Measurements from ENCODE around the gene TMEM178A.

Gene TMEM178A

DNA sequence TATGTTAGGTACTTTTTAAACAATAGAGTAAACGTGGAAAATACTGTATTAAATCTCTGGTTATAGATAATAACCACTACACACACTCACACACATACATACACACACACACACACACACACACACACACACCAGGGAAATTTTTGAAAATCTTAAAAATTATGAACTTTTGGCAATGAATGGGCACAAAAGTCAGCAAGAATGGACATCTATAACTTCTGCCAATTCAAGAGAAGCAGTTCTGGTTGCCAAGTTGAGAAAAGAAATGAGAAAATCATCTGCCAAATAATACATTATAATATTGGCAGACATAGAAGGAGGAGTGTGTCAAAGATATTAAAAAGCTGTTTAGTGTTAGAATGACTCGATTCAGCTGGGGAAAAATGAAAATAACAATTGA is 42.9 kb upstream of the TMEM178A start:
- TF ChIP-seq ZBTB7A (IDR thresholded peaks at IDR 0.05; ENCODE audit: low read depth) (no peak), EGR1 (IDR thresholded peaks at IDR 0.05) (no peak), CEBPB (IDR thresholded peaks at IDR 0.05) (no peak), EP300 (IDR thresholded peaks at IDR 0.05; ENCODE audit: borderline replicate concordance) (no peak), YY1 (IDR thresholded peaks at IDR 0.05; ENCODE audit: low read depth) (no peak), CREB1 (IDR thresholded peaks at IDR 0.05; ENCODE audit: low read depth) (no peak), RAD21 (IDR thresholded peaks at IDR 0.05; ENCODE audit: low read depth) (no peak), NFIC (IDR thresholded peaks at IDR 0.05) (no peak), TAF1 (IDR thresholded peaks at IDR 0.05; ENCODE audit: low read depth) (no peak), TEAD4 (IDR thresholded peaks at IDR 0.05) (no peak), TCF12 (IDR thresholded peaks at IDR 0.05; ENCODE audit: low read depth) (no peak), REST (IDR thresholded peaks at IDR 0.05; ENCODE audit: low read depth) (no peak), FOXM1 (IDR thresholded peaks at IDR 0.05; ENCODE audit: borderline replicate concordance, low read depth) (no peak), MAX (IDR thresholded peaks at IDR 0.05) (no peak)
- TF ChIP-seq, protein P1, sequence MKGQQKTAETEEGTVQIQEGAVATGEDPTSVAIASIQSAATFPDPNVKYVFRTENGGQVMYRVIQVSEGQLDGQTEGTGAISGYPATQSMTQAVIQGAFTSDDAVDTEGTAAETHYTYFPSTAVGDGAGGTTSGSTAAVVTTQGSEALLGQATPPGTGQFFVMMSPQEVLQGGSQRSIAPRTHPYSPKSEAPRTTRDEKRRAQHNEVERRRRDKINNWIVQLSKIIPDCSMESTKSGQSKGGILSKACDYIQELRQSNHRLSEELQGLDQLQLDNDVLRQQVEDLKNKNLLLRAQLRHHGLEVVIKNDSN (IDR thresholded peaks at IDR 0.05) = no peak

- no peak for TF ChIP-seq TAF1 (IDR thresholded peaks at IDR 0.05; ENCODE audit: low read depth)
- TF ChIP-seq CREB1 (IDR thresholded peaks at IDR 0.05; ENCODE audit: low read depth) = no peak
- no peak for TF ChIP-seq NFIC (IDR thresholded peaks at IDR 0.05)
- no peak for TF ChIP-seq FOXM1 (IDR thresholded peaks at IDR 0.05; ENCODE audit: borderline replicate concordance, low read depth)
- TF ChIP-seq ZBTB7A (IDR thresholded peaks at IDR 0.05; ENCODE audit: low read depth) = no peak
- no peak for TF ChIP-seq RAD21 (IDR thresholded peaks at IDR 0.05; ENCODE audit: low read depth)
- TF ChIP-seq CEBPB (IDR thresholded peaks at IDR 0.05) = no peak
- no peak for TF ChIP-seq MAX (IDR thresholded peaks at IDR 0.05)
These were observed 41.8 kb upstream of the TMEM178A start for GRCh38 chr2:39623917-39624316.

DNA sequence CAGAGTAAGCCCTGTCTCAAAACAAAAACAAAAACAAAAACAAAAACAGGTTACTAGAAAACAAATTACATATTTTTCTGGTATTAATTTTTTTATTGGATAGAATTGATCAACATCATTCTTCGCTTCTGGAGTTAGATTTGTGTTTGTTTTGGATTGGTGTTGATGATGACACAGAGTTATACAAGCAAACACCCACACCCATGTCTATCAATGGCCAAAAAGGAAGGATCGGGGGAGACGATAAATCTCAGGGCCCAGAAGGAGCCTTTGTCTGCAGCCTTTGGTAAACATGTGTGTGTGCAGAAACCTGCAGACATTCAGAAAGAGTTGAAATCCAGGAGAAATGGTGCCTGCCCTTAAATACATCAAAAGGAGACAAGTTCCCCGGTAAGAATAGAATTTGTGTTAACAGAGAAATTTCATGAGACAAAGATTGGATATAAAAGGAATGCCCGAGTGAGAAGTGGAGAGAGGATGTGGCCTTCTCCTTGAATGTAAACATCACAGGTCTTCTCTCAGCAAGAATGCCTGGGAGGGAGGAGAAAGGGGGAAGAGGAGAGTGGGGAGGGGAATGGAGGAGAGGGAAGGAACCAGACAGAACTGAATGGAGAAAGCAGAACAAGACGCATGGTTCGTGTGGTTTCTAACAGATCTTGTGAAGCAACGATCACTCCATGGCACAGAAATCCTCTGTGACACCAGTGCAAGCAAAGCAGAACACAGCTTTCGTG is 40.4 kb upstream of the TMEM178A start:
- TF ChIP-seq MAX (IDR thresholded peaks at IDR 0.05) (no peak), CEBPB (IDR thresholded peaks at IDR 0.05) (no peak), EP300 (IDR thresholded peaks at IDR 0.05; ENCODE audit: borderline replicate concordance) (no peak)

- no peak for TF ChIP-seq TCF12 (IDR thresholded peaks at IDR 0.05; ENCODE audit: low read depth)
- no peak for TF ChIP-seq RAD21 (IDR thresholded peaks at IDR 0.05; ENCODE audit: low read depth)
- TF ChIP-seq MAX (IDR thresholded peaks at IDR 0.05) = no peak
- TF ChIP-seq TEAD4 (IDR thresholded peaks at IDR 0.05) = no peak
- TF ChIP-seq, protein P1 (IDR thresholded peaks at IDR 0.05) = no peak
- no peak for TF ChIP-seq YY1 (IDR thresholded peaks at IDR 0.05; ENCODE audit: low read depth)
- TF ChIP-seq TAF1 (IDR thresholded peaks at IDR 0.05; ENCODE audit: low read depth) = no peak
- TF ChIP-seq EGR1 (IDR thresholded peaks at IDR 0.05) = no peak
- TF ChIP-seq CEBPB (IDR thresholded peaks at IDR 0.05) = no peak
- no peak for TF ChIP-seq ZBTB7A (IDR thresholded peaks at IDR 0.05; ENCODE audit: low read depth)
- TF ChIP-seq EP300 (IDR thresholded peaks at IDR 0.05; ENCODE audit: borderline replicate concordance) = no peak
- no peak for TF ChIP-seq REST (IDR thresholded peaks at IDR 0.05; ENCODE audit: low read depth)
- no peak for TF ChIP-seq NFIC (IDR thresholded peaks at IDR 0.05)
- TF ChIP-seq FOXM1 (IDR thresholded peaks at IDR 0.05; ENCODE audit: borderline replicate concordance, low read depth) = no peak
- no peak for TF ChIP-seq CREB1 (IDR thresholded peaks at IDR 0.05; ENCODE audit: low read depth)
These were observed 39.8 kb upstream of the TMEM178A start for GRCh38 chr2:39625927-39626270.

- TF ChIP-seq CREB1 (IDR thresholded peaks at IDR 0.05; ENCODE audit: low read depth) (no peak), FOXM1 (IDR thresholded peaks at IDR 0.05; ENCODE audit: borderline replicate concordance, low read depth) (no peak), TAF1 (IDR thresholded peaks at IDR 0.05; ENCODE audit: low read depth) (no peak), EGR1 (IDR thresholded peaks at IDR 0.05) (no peak), CEBPB (IDR thresholded peaks at IDR 0.05) (no peak), REST (IDR thresholded peaks at IDR 0.05; ENCODE audit: low read depth) (no peak), MAX (IDR thresholded peaks at IDR 0.05) (no peak), NFIC (IDR thresholded peaks at IDR 0.05) (no peak), TCF12 (IDR thresholded peaks at IDR 0.05; ENCODE audit: low read depth) (no peak), EP300 (IDR thresholded peaks at IDR 0.05; ENCODE audit: borderline replicate concordance) (no peak), YY1 (IDR thresholded peaks at IDR 0.05; ENCODE audit: low read depth) (no peak), ZBTB7A (IDR thresholded peaks at IDR 0.05; ENCODE audit: low read depth) (no peak), RAD21 (IDR thresholded peaks at IDR 0.05; ENCODE audit: low read depth) (no peak)
These were observed 36.1 kb upstream of the TMEM178A start for GRCh38 chr2:39629646-39630045.

Data from Ishikawa (cell line).